GM19351 (cell line): ENCODE data around the gene APBA2.

Experiments
- ATAC-seq: cut with Tn5 transposase; IDR thresholded peaks from one replicate; pipeline ENCODE4 v1.9.1; 2021; ENCODE audit warnings: mild to moderate bottlenecking, moderate library complexity; ENCODE audit not compliant: unreplicated experiment

APBA2 gene

GRCh38 chr15:29097971-29098370 lies 212.2 kb downstream of the APBA2 start:
- ATAC-seq = no peak

GRCh38 chr15:29098652-29099051 lies 212.9 kb downstream of the APBA2 start:
- ATAC-seq = no peak

- ATAC-seq = no peak
Measured at GRCh38 chr15:29099131-29099880, 213.5 kb downstream of the APBA2 start.

GRCh38 chr15:29100486-29101000 lies 214.8 kb downstream of the APBA2 start:
- ATAC-seq = no peak

- no peak for ATAC-seq
Measured at GRCh38 chr15:29101491-29101890, 215.7 kb downstream of the APBA2 start.

- peak; percentile 64 for ATAC-seq
Measured at GRCh38 chr15:29102173-29102794, 216.5 kb downstream of the APBA2 start.

GRCh38 chr15:29102911-29103823 lies 217.4 kb downstream of the APBA2 start:
- no peak for ATAC-seq

- ATAC-seq = peak; percentile 54
Measured at GRCh38 chr15:29103824-29104565, 218.2 kb downstream of the APBA2 start.

GRCh38 chr15:29104566-29104880 lies 218.7 kb downstream of the APBA2 start:
- no peak for ATAC-seq

GRCh38 chr15:29105151-29105854 lies 219.5 kb downstream of the APBA2 start:
- ATAC-seq = no peak

- no peak for ATAC-seq
Measured at GRCh38 chr15:29106116-29106515, 220.3 kb downstream of the APBA2 start.

- no peak for ATAC-seq
Measured at GRCh38 chr15:29106551-29107290, 220.9 kb downstream of the APBA2 start.

- no peak for ATAC-seq
Measured at GRCh38 chr15:29107291-29107890, 221.6 kb downstream of the APBA2 start.

GRCh38 chr15:29107971-29108645 lies 222.3 kb downstream of the APBA2 start:
- no peak for ATAC-seq

GRCh38 chr15:29109762-29110161 lies 224.0 kb downstream of the APBA2 start:
- no peak for ATAC-seq

- ATAC-seq = no peak
Measured at GRCh38 chr15:29110176-29110575, 224.4 kb downstream of the APBA2 start.

- no peak for ATAC-seq
Measured at GRCh38 chr15:29110733-29111132, 225.0 kb downstream of the APBA2 start.

GRCh38 chr15:29111705-29112281 lies 226.0 kb downstream of the APBA2 start:
- ATAC-seq = no peak
